Ecto neural progenitor cell (in vitro differentiated cells): ENCODE measurements around the gene FBXO22.
"Not testable (repeated sequence)": the region's sequence is repeated elsewhere in the genome, so short reads cannot be mapped to it uniquely, and the experiment has no call there.

Source experiments
- DNase-seq: peaks from one replicate; pipeline ENCODE4 v3.0.0-alpha.2; 2018; ENCODE audit warnings: low spot score

The FBXO22 gene

DNA sequence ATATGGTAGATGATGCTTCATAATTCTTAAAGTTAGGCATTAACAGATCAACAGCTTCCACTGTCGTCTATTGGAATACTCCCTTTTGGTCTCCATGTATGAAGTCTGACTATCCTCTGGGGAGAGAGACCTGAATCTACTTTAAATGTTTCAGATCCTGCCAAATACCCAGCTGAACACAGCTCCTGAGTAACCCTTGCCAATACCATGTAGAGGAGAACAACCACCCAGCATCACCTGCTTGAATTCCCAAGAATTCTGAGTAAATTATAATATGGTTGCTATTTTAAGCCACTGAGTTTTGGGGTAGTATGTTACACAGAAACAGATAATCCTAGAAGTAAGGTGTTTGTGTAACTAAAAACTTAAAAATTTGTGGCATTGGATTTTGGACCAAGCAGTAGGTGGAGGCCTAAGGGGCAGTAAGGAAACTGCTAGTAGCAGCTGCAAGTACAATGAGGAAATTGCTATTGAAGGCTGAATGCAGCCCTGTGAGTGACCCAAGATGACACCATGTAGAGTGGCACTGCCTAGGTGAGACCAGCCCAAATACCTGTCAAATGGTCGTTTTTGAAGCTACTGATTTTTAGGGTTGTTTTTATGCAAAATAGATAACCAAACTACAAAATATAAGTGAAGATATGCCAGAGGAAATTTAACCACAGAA, 77.6 kb downstream of the FBXO22 start:
- DNase-seq, result no peak

DNA sequence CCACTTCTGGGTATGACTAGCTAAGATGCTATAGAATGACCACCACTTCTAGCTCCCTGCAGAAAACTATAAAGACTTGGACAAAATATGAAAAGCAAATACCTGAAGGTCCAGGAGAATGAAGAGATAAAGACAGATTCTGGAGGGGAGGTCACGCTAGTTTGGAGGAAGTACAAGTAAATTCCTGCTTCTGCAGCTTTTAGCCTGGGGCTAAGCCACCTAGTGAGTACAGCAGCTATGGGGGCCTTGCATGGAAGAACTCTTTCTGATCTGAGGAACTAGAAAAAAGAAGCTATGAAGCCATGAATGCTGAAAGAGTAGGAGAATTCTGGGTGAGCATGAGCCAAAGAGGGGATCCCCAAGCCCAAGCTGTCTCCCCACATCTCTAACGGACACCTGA, 78.8 kb downstream of the FBXO22 start:
- DNase-seq, result no peak

DNA sequence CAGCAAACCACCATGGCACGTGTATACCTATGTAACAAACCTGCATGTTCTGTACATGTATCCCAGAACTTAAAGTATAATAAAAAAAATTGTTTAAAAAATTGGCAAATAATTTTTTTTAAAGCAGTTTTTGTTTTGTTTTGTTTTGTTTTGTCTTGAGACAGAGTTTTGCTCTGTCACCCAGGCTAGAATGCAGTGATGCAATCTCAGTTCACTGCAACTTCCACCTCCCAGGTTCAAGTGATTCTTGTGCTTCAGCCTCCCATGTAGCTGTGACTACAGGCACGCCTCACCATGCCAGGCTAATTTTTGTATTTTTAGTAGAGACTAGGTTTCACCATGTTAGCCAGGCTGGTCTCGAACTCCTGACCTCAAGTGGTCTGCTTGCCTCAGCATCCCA, 81.0 kb downstream of the FBXO22 start:
- DNase-seq, result not testable (repeated sequence)

GRCh38 chr15:75985971-75986370, 82.3 kb downstream of the FBXO22 start:
- no peak for DNase-seq

- no peak for DNase-seq
Observed at GRCh38 chr15:75989045-75989444, 85.4 kb downstream of the FBXO22 start.

DNA sequence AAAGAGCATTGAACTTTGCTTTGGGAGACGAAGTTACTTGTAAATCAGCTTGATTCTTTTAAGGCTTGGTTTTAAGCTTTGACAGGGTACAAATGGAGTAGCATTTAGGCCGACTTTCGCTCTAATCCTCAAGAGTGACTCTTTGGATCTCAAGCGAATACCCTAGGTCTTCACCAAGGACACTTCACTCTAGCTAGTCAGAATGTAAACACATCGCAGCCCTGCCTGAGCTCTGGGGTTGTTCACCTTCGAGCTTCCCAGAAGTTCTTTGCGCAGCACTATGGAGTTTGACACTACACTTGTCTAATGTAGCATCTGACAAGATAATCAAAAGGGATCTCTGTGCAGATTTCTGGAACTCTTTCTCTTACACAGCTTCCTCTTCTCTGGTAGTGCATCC, 86.2 kb downstream of the FBXO22 start:
- no peak for DNase-seq
